NOMO-1 (cell line): ENCODE results near the gene FEM1A.
"Not testable (repeated sequence)": the region's sequence is repeated elsewhere in the genome, so short reads cannot be mapped to it uniquely, and the experiment has no call there.

ENCODE experiments used
- DNase-seq, 2 experiments: peaks; one replicate each; lab custom pipeline; 2025; ENCODE audit not compliant: unreplicated experiment in 2 of 2; lab: John Stamatoyannopoulos, UW

Gene FEM1A

GRCh38 chr19:4791183-4792018 lies at the start of gene FEM1A:
TSS of gene FEM1A (plus strand) at chr19:4791734. CDS start at chr19:4791855, 121 bp downstream.
- peak; percentile 100 for DNase-seq

- no peak for DNase-seq
Measured at GRCh38 chr19:4742723-4743646, 48.5 kb upstream of the FEM1A start.

GRCh38 chr19:4744451-4745174 lies 46.9 kb upstream of the FEM1A start:
- peak in 1 of 2 experiments; percentile 40 for DNase-seq

GRCh38 chr19:4745175-4745574 lies 46.4 kb upstream of the FEM1A start:
- DNase-seq = not testable (repeated sequence)

- no peak for DNase-seq
Measured at GRCh38 chr19:4745986-4746385, 45.5 kb upstream of the FEM1A start.

GRCh38 chr19:4748185-4748584 lies 43.3 kb upstream of the FEM1A start:
- no peak for DNase-seq

GRCh38 chr19:4748589-4748988 lies 42.9 kb upstream of the FEM1A start:
- DNase-seq = peak; percentile 57 to 59

GRCh38 chr19:4749870-4750590 lies 41.5 kb upstream of the FEM1A start:
- DNase-seq = no peak

- peak in 1 of 2 experiments; percentile 63 for DNase-seq
Measured at GRCh38 chr19:4754248-4754647, 37.3 kb upstream of the FEM1A start.

- no peak for DNase-seq
Measured at GRCh38 chr19:4755459-4755858, 36.1 kb upstream of the FEM1A start.

GRCh38 chr19:4758082-4758481 lies 33.5 kb upstream of the FEM1A start:
- DNase-seq = no peak

- no peak for DNase-seq
Measured at GRCh38 chr19:4758659-4759058, 32.9 kb upstream of the FEM1A start.

- peak; percentile 90 to 93 for DNase-seq
Measured at GRCh38 chr19:4759388-4760284, 31.9 kb upstream of the FEM1A start.

GRCh38 chr19:4760285-4760650 lies 31.3 kb upstream of the FEM1A start:
- DNase-seq = no peak

- DNase-seq = no peak
Measured at GRCh38 chr19:4763021-4763420, 28.5 kb upstream of the FEM1A start.

- no peak for DNase-seq
Measured at GRCh38 chr19:4764393-4764660, 27.2 kb upstream of the FEM1A start.

GRCh38 chr19:4768934-4769777 lies 22.4 kb upstream of the FEM1A start:
- DNase-seq = peak; percentile 58 to 88

- DNase-seq = no peak
Measured at GRCh38 chr19:4772566-4772965, 19.0 kb upstream of the FEM1A start.
